Activated CD8-positive, alpha-beta T cell treated with anti-CD3 and anti-CD28 coated beads for 36 hours (primary cell): ENCODE measurements around the gene UNC13B. TPM values are rescaled to one million over a fixed set of nuclear protein-coding genes. Genes with fewer than 3 reads are reported as not detected.

ENCODE experiments used
- ATAC-seq: fragments of 200-7000 bp; cut with Tn5 transposase; one replicate; pipeline ENCODE4 v1.10.0; 2021; ENCODE audit warnings: mild to moderate bottlenecking, moderate library complexity
- CTCF ChIA-PET: fragments of 350-600 bp; sonication (Branson Sonifier 250); formaldehyde crosslinking; loops from one replicate; lab custom pipeline; 2021; ENCODE audit warnings: antibody characterized with exemption; lab: Charles Lee
- POLR2A ChIA-PET: fragments of 350-600 bp; sonication (Branson Sonifier 250); formaldehyde crosslinking; loops from one replicate; lab custom pipeline; 2021; ENCODE audit warnings: antibody characterized with exemption; lab: Charles Lee
- DNase-seq: peaks from one replicate; pipeline ENCODE4 v3.0.0-alpha.2; 2020
- H3K27ac Mint-ChIP-seq: one replicate; pipeline ENCODE4 v1.8.0; 2021; ENCODE audit warnings: mild to moderate bottlenecking, mixed read lengths
- H3K27me3 Mint-ChIP-seq: one replicate; pipeline ENCODE4 v1.8.0; 2021; ENCODE audit warnings: mixed read lengths
- H3K36me3 Mint-ChIP-seq: one replicate; pipeline ENCODE4 v1.8.0; 2021; ENCODE audit warnings: low read depth, mixed read lengths
- H3K4me1 Mint-ChIP-seq: one replicate; pipeline ENCODE4 v1.8.0; 2021; ENCODE audit warnings: low read depth, mixed read lengths
- H3K4me3 Mint-ChIP-seq: one replicate; pipeline ENCODE4 v1.8.0; 2021; ENCODE audit warnings: mild to moderate bottlenecking, moderate library complexity, mixed read lengths
- H3K9me3 Mint-ChIP-seq: one replicate; pipeline ENCODE4 v1.8.0; 2021; ENCODE audit warnings: mixed read lengths
- intact Hi-C: fragments of 100-400 bp; cut with micrococcal nuclease; formaldehyde crosslinking; loops from one replicate; pipeline ENCODE4 v1.10.0; 2022
- total RNA-seq, 2 experiments: library from RNA; stranded (reverse); gene quantifications; one replicate each; pipeline ENCODE4 v1.2.3, GENCODE V29; 2021
- TF ChIP-seq, protein P1 (sequence below): fragments of 200-600 bp; IDR thresholded peaks from one replicate; pipeline ENCODE4 v1.8.0; 2022; ENCODE audit warnings: antibody characterized with exemption, mild to moderate bottlenecking

The UNC13B gene
- total RNA-seq, 2 experiments from 2014 or later = 1.3 to 1.9 TPM

- ChIA-PET CTCF (no interaction called here), POLR2A (no interaction called here)
- peaks cover 2% of the 10 kb centered on the region for H3K27me3 Mint-ChIP-seq
- H3K36me3 Mint-ChIP-seq = no peaks in the 10 kb centered on the region
- intact Hi-C loops = no loop called here
- no peak overlapping the region for H3K4me3 Mint-ChIP-seq
- TF ChIP-seq, protein P1, sequence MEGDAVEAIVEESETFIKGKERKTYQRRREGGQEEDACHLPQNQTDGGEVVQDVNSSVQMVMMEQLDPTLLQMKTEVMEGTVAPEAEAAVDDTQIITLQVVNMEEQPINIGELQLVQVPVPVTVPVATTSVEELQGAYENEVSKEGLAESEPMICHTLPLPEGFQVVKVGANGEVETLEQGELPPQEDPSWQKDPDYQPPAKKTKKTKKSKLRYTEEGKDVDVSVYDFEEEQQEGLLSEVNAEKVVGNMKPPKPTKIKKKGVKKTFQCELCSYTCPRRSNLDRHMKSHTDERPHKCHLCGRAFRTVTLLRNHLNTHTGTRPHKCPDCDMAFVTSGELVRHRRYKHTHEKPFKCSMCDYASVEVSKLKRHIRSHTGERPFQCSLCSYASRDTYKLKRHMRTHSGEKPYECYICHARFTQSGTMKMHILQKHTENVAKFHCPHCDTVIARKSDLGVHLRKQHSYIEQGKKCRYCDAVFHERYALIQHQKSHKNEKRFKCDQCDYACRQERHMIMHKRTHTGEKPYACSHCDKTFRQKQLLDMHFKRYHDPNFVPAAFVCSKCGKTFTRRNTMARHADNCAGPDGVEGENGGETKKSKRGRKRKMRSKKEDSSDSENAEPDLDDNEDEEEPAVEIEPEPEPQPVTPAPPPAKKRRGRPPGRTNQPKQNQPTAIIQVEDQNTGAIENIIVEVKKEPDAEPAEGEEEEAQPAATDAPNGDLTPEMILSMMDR = no peak
- no peaks in the 10 kb centered on the region for H3K9me3 Mint-ChIP-seq
- H3K4me1 Mint-ChIP-seq = no peaks in the 10 kb centered on the region
- H3K27ac Mint-ChIP-seq = no peak overlapping the region
- ATAC-seq = no peak
- no peak for DNase-seq
These were observed 92.4 kb downstream of the UNC13B start for GRCh38 chr9:35254237-35254636.

DNA sequence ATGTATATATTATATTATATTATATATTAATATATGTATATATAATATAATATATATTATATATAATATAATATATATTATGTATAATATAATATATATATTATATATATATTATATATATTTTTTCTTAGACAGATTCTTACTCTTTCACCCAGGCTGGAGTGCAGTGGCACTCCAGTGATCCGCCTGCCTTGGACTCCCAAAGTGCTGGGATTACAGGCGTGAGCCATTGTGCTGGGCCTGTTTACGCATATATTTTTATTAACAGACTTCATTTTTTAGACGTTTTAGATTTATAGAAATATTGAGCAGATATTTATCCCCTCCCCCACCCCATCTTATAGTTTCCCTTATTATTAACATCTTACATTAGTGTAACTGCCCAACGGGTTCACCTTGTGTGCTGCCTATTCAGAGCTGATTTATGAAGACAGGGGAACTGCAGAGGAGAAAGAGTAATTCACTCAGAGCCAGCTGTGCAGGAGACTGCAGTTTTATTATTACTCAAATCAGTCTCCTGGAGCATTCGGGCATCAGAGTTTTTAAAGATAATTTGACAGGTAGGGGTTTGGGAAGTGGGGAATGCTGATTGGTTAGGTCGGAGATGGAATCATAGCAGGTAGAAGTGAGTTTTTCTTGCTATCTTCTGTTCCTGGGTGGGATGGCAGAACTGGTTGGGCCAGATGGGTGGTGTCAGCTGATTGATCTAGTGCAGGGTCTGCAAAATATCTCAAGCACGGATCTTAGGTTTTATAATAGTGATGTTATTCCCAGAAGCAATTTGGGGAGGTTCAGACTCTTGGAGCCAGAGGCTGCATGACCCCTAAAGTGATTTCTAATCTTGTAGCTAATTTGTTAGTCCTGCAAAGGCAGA is 93.4 kb downstream of the UNC13B start:
- Mint-ChIP-seq H3K27me3 (peaks cover 1% of the 10 kb centered on the region), H3K4me3 (no peak overlapping the region), H3K9me3 (no peaks in the 10 kb centered on the region), H3K4me1 (no peaks in the 10 kb centered on the region), H3K27ac (no peak overlapping the region), H3K36me3 (no peaks in the 10 kb centered on the region)
- TF ChIP-seq, protein P1 = no peak
- DNase-seq = no peak
- ChIA-PET CTCF (interaction anchor here (1.0 to 5.2 kb wide), 2 partner anchors 138 to 221 kb away, joined by 3 to 42 read pairs; partner anchors contain the start of gene ATOSB), POLR2A (no interaction called here)
- intact Hi-C loops = loop anchor here (5.0 kb wide), 1 partner anchor 138 kb away; the partner anchor contains the start of gene ATOSB
- no peak for ATAC-seq

GRCh38 chr9:35257986-35258659 is 96.3 kb downstream of the UNC13B start:
- POLR2A ChIA-PET = no interaction called here
- H3K36me3 Mint-ChIP-seq = no peaks in the 10 kb centered on the region
- TF ChIP-seq, protein P1 = no peak
- CTCF ChIA-PET = interaction anchor here (1.1 to 5.2 kb wide), 9 partner anchors 14 to 358 kb away, joined by 3 to 42 read pairs (median 6); partner anchors contain the start of gene ATOSB
- H3K27ac Mint-ChIP-seq = no peak overlapping the region
- H3K27me3 Mint-ChIP-seq = no peaks in the 10 kb centered on the region
- intact Hi-C loops = loop anchor here (5.0 kb wide), 1 partner anchor 141 kb away; the partner anchor contains the start of gene ATOSB
- H3K4me3 Mint-ChIP-seq = no peak overlapping the region
- no peaks in the 10 kb centered on the region for H3K4me1 Mint-ChIP-seq
- H3K9me3 Mint-ChIP-seq = no peaks in the 10 kb centered on the region
- ATAC-seq (no peak), DNase-seq (no peak)

DNA sequence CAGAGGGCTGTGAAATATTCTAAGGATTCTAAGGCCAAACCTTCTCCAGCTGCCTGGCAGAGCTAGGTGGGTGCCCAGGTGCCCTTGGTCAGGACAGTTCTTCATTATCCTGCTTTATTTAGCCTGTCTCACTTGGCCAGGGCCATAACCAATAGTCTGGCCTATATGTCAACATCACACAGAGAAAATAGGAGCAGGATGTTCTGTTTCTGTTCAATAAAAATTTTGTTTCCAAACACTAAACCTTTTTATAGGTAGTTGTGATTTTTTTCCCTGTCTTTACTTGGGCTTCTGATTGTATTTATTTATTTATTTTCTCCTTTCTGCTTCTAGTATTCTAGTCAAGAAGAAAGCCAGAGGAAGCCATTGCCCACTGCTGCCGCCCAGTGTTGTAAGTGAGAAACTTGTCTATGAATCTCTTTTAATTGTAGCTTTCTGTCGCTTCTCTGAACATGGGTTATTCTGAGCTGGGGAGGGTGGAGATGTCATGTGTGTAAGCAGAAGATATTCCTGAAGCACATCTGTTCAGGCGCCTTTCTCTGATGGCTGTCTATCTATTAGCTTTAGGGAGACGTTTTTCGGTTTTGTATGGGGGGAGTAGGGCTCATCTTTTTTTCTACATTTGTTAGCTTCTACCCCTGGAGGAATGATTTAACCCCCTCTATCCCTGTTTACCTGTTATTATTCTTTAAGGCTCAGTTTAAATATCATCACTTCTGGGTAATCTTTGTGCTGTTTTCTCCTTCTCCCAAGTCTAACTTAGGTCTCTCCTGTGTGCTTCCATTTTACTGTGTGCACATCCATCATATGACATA is 97.1 kb downstream of the UNC13B start:
- ChIA-PET POLR2A (no interaction called here), CTCF (interaction anchor here (0.6 to 5.2 kb wide), 22 partner anchors 9 to 359 kb away, joined by 3 to 42 read pairs (median 4); partner anchors contain the start of genes ATOSB and UNC13B)
- TF ChIP-seq, protein P1 = peak; percentile 63
- ATAC-seq (peak; percentile 45), DNase-seq (peak; percentile 67)
- H3K4me3 Mint-ChIP-seq = no peak overlapping the region
- no peaks in the 10 kb centered on the region for H3K9me3 Mint-ChIP-seq
- H3K27me3 Mint-ChIP-seq = peaks cover under 1% of the 10 kb centered on the region
- H3K27ac Mint-ChIP-seq = no peak overlapping the region
- intact Hi-C loops = loop anchor here (5.0 kb wide), 1 partner anchor 142 kb away; the partner anchor contains the start of gene ATOSB
- H3K36me3 Mint-ChIP-seq = no peaks in the 10 kb centered on the region
- H3K4me1 Mint-ChIP-seq = no peaks in the 10 kb centered on the region
